CMK (cell line): ENCODE results near the gene DPYSL3.

Experiments used
- DNase-seq: peaks from one replicate; pipeline ENCODE4 v3.0.0-alpha.2; 2010; ENCODE audit warnings: low read depth

Gene DPYSL3

GRCh38 chr5:147403651-147404640, 105.9 kb downstream of the DPYSL3 start:
- no peak for DNase-seq

- DNase-seq = no peak
Measured at GRCh38 chr5:147400881-147401280, 109.0 kb downstream of the DPYSL3 start.

- DNase-seq = no peak
Measured at GRCh38 chr5:147400126-147400809, 109.6 kb downstream of the DPYSL3 start.

- DNase-seq = no peak
Measured at GRCh38 chr5:147398860-147399259, 111.0 kb downstream of the DPYSL3 start.

- no peak for DNase-seq
Measured at GRCh38 chr5:147397616-147398015, 112.3 kb downstream of the DPYSL3 start.

- no peak for DNase-seq
Measured at GRCh38 chr5:147396070-147396823, 113.6 kb downstream of the DPYSL3 start.

GRCh38 chr5:147393874-147394672, 115.8 kb downstream of the DPYSL3 start:
- DNase-seq = no peak

- no peak for DNase-seq
Measured at GRCh38 chr5:147391781-147392180, 118.1 kb downstream of the DPYSL3 start.

GRCh38 chr5:147390654-147391225, 119.1 kb downstream of the DPYSL3 start:
- DNase-seq = no peak

- no peak for DNase-seq
Measured at GRCh38 chr5:147388184-147389108, 121.4 kb downstream of the DPYSL3 start.

- no peak for DNase-seq
Measured at GRCh38 chr5:147387109-147387508, 122.8 kb downstream of the DPYSL3 start.

GRCh38 chr5:147384346-147385193, 125.3 kb downstream of the DPYSL3 start:
- no peak for DNase-seq

- no peak for DNase-seq
Measured at GRCh38 chr5:147382776-147383175, 127.1 kb downstream of the DPYSL3 start.

- no peak for DNase-seq
Measured at GRCh38 chr5:147381555-147381954, 128.3 kb downstream of the DPYSL3 start.

- DNase-seq = no peak
Measured at GRCh38 chr5:147377682-147378081, 132.2 kb downstream of the DPYSL3 start.

GRCh38 chr5:147375151-147375550, 134.7 kb downstream of the DPYSL3 start:
- no peak for DNase-seq

- DNase-seq = no peak
Measured at GRCh38 chr5:147373328-147373727, 136.5 kb downstream of the DPYSL3 start.

- no peak for DNase-seq
Measured at GRCh38 chr5:147372191-147372590, 137.7 kb downstream of the DPYSL3 start.

- no peak for DNase-seq
Measured at GRCh38 chr5:147371290-147371689, 138.6 kb downstream of the DPYSL3 start.
